ENCODE results near the gene ACTL8.
"Not testable (repeated sequence)": the region's sequence is repeated elsewhere in the genome, so short reads cannot be mapped to it uniquely, and the experiment has no call there.

The ACTL8 gene

GRCh38 chr1:17745479-17745955 lies 9.6 kb upstream of the ACTL8 start:
- Histone ChIP-seq H3K9me2 (replicated peaks; ENCODE audit: control insufficient read depth, low read length) (no peaks in the 10 kb centered on the region), H3K79me2 (ENCODE audit: control insufficient read depth, low read length) (no peaks in the 10 kb centered on the region), H3K4me1 (ENCODE audit: control insufficient read depth, low read length) (no peaks in the 10 kb centered on the region), H3K4me2 (ENCODE audit: low read length) (no peak overlapping the region), H3K27me3 (ENCODE audit: control insufficient read depth, low read length) (no peaks in the 10 kb centered on the region), H3K9me3 (ENCODE audit: control insufficient read depth, insufficient read depth, low read length) (no peaks in the 10 kb centered on the region), H3K27ac (ENCODE audit: low read depth, low read length) (no peak overlapping the region), H3K36me3 (ENCODE audit: control insufficient read depth, low read length) (no peaks in the 10 kb centered on the region), H3F3A (ENCODE audit: control insufficient read depth, insufficient read depth) (no peaks in the 10 kb centered on the region), H4K20me1 (ENCODE audit: control insufficient read depth, insufficient read depth, low read depth, low read length) (no peaks in the 10 kb centered on the region), H3K4me3 (ENCODE audit: low read length) (no peak overlapping the region)
- TF ChIP-seq CTCF (IDR thresholded peaks at IDR 0.05; ENCODE audit: low read depth, low read length, poor library complexity, severe bottlenecking), result no peak
- TF ChIP-seq EZH2phosphoT487 (IDR thresholded peaks at IDR 0.05; ENCODE audit: borderline replicate concordance, low read length), result no peak

- H3K36me3 ChIP-seq (ENCODE audit: control insufficient read depth, low read length); H4K20me1 ChIP-seq (ENCODE audit: control insufficient read depth, insufficient read depth, low read depth, low read length); H3K79me2 ChIP-seq (ENCODE audit: control insufficient read depth, low read length); H3F3A ChIP-seq (ENCODE audit: control insufficient read depth, insufficient read depth); H3K27me3 ChIP-seq (ENCODE audit: control insufficient read depth, low read length); H3K9me2 ChIP-seq (replicated peaks; ENCODE audit: control insufficient read depth, low read length); H3K9me3 ChIP-seq (ENCODE audit: control insufficient read depth, insufficient read depth, low read length); H3K4me2 ChIP-seq (ENCODE audit: low read length); H3K4me3 ChIP-seq (ENCODE audit: low read length); H3K27ac ChIP-seq (ENCODE audit: low read depth, low read length); H3K4me1 ChIP-seq (ENCODE audit: control insufficient read depth, low read length): not testable (repeated sequence)
Observed at GRCh38 chr1:17746281-17746680, 8.9 kb upstream of the ACTL8 start.

GRCh38 chr1:17746920-17747319 lies 8.2 kb upstream of the ACTL8 start:
- Histone ChIP-seq H3K27me3 (ENCODE audit: control insufficient read depth, low read length) (no peaks in the 10 kb centered on the region), H3K36me3 (ENCODE audit: control insufficient read depth, low read length) (no peaks in the 10 kb centered on the region), H3F3A (ENCODE audit: control insufficient read depth, insufficient read depth) (no peaks in the 10 kb centered on the region), H4K20me1 (ENCODE audit: control insufficient read depth, insufficient read depth, low read depth, low read length) (no peaks in the 10 kb centered on the region), H3K9me3 (ENCODE audit: control insufficient read depth, insufficient read depth, low read length) (no peaks in the 10 kb centered on the region), H3K79me2 (ENCODE audit: control insufficient read depth, low read length) (no peaks in the 10 kb centered on the region), H3K4me1 (ENCODE audit: control insufficient read depth, low read length) (no peaks in the 10 kb centered on the region), H3K9me2 (replicated peaks; ENCODE audit: control insufficient read depth, low read length) (no peaks in the 10 kb centered on the region), H3K4me2 (ENCODE audit: low read length) (no peak overlapping the region), H3K27ac (ENCODE audit: low read depth, low read length) (no peak overlapping the region), H3K4me3 (ENCODE audit: low read length) (no peak overlapping the region)
- TF ChIP-seq CTCF (IDR thresholded peaks at IDR 0.05; ENCODE audit: low read depth, low read length, poor library complexity, severe bottlenecking) (no peak), EZH2phosphoT487 (IDR thresholded peaks at IDR 0.05; ENCODE audit: borderline replicate concordance, low read length) (no peak)

GRCh38 chr1:17750333-17750732 lies 4.8 kb upstream of the ACTL8 start:
- Histone ChIP-seq H3F3A (ENCODE audit: control insufficient read depth, insufficient read depth) (no peaks in the 10 kb centered on the region), H3K79me2 (ENCODE audit: control insufficient read depth, low read length) (no peaks in the 10 kb centered on the region), H3K9me2 (replicated peaks; ENCODE audit: control insufficient read depth, low read length) (no peaks in the 10 kb centered on the region), H3K9me3 (ENCODE audit: control insufficient read depth, insufficient read depth, low read length) (peaks cover 10% of the 10 kb centered on the region), H3K4me3 (ENCODE audit: low read length) (no peak overlapping the region), H3K36me3 (ENCODE audit: control insufficient read depth, low read length) (no peaks in the 10 kb centered on the region), H3K27ac (ENCODE audit: low read depth, low read length) (no peak overlapping the region), H3K4me1 (ENCODE audit: control insufficient read depth, low read length) (no peaks in the 10 kb centered on the region), H4K20me1 (ENCODE audit: control insufficient read depth, insufficient read depth, low read depth, low read length) (no peaks in the 10 kb centered on the region), H3K27me3 (ENCODE audit: control insufficient read depth, low read length) (no peaks in the 10 kb centered on the region), H3K4me2 (ENCODE audit: low read length) (no peak overlapping the region)
- no peak for TF ChIP-seq CTCF (IDR thresholded peaks at IDR 0.05; ENCODE audit: low read depth, low read length, poor library complexity, severe bottlenecking)
- no peak for TF ChIP-seq EZH2phosphoT487 (IDR thresholded peaks at IDR 0.05; ENCODE audit: borderline replicate concordance, low read length)
